Suppressor macrophage (primary cell): ENCODE data around the gene KRTAP5-9.
"Not testable (repeated sequence)": the region's sequence is repeated elsewhere in the genome, so short reads cannot be mapped to it uniquely, and the experiment has no call there.

Experiments
- DNase-seq, 4 experiments: peaks; one replicate each; pipeline ENCODE4 v3.0.0-alpha.2; 2020 to 2022

KRTAP5-9 gene

GRCh38 chr11:71563406-71563805 is 15.2 kb downstream of the KRTAP5-9 start:
- peak; percentile 75 to 89 (median 79) for DNase-seq

GRCh38 chr11:71564430-71564829 is 16.2 kb downstream of the KRTAP5-9 start:
- no peak for DNase-seq

DNA sequence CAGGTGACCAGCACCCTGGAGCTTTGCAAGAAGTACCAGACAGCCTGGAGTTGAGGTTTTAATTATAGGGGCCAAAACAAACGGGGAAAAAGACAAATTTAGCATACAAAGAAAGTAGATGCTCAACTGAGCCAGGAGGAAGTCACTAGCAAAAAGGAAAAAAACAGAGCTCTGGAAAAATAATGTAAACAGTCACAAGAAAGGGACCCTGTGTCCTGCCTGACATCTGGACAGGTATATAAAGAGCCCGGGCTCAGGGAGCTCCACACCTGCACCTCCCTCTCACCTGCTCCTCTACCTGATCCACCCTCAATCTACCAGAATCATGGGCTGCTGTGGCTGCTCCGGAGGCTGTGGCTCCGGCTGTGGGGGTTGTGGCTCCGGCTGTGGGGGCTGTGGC is 17.0 kb downstream of the KRTAP5-9 start, which contains the start of gene KRTAP5-10:
Gene KRTAP5-10, plus strand, starts transcription at position 301 of the 400 bp plus-strand sequence. Its CDS starts 25 bp downstream, at position 326.
- no peak for DNase-seq

GRCh38 chr11:71566081-71566620 is 17.9 kb downstream of the KRTAP5-9 start:
- DNase-seq, result no peak

DNA sequence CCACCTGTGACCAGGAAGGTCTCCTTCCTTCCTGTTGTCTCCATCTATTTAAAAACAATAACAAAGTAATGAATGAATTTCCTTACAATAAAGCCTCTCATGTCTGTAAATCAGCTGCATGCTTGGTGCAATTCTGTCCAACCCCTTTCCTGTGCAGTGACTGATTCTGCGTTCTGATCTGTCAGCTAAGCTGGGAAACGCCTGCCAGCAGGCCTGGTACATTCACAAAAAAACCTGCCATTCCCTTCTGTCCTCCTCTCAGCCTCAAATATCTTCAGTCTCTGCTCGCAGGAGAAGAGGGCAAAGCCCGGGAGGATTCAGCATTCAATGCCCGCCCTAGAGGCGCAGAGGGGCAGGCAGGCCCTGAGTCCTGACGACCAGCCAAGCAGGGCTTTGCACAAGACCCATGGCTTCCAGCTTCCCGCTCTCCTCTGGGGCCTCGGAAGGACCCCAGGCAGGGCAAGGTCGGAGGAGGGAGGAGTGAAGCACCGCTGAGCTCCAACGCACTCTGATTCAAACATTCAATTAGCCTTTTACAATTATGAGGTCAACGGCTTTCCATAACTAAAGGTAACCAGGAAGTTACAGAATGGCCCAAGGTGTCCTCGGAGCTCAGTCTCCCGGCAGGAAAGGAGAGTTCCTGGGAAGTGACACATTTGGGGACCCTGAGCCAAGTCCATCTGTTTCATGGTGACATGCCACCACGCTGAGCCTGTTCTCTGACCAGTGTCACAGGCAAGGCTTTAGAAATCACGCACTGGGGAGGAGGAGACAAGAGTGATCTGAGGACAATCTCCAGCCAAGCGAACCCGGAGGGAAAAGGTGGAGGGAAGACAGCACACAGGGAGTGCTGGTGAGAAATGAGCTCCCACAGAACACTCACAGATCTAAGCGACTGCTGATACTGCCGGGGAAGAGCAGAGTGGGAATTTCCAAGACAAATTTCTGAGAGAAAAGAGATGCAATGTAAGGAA is 18.7 kb downstream of the KRTAP5-9 start:
- not testable (repeated sequence) for DNase-seq

- not testable (repeated sequence) for DNase-seq
These were observed 19.4 kb downstream of the KRTAP5-9 start for GRCh38 chr11:71567633-71568032.

GRCh38 chr11:71568704-71569349 is 20.6 kb downstream of the KRTAP5-9 start:
- DNase-seq, result peak in 2 of 4 experiments; percentile 16 to 33

DNA sequence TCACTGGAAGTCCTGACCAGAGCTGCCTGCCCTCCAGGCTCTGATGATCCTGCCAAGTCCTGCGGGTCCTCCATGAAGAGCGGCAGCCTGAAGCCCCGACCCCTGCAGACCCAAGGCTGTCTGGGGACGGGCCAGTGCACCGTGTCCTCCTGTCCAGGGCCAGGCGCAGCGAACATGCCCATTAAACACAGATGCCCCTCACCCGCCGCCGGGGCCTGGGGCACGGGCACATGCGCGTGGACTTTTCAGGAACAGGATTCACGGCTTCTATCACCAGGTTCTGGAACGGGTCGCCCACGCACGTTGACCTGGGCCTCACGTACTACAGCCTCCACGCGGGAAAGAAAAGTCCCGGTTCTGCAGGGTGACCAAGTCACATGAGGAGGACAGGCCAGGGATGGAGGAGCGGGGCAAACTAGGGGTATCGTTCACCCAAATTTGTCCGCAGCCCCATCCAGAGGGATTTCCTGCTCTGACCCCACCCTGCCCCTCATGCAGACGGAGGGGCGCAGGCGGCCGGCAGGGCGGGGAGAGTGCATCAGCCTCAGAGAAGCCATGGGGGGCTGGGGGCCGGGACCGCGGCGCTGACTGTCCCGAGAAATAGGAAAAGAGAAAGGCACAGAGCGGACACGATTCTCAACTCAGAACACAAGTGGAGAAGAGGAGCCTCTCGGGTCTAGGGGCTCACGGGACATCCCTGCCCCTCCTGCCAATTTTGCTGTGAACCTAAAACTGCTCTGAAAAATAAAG is 23.1 kb downstream of the KRTAP5-9 start:
- not testable (repeated sequence) for DNase-seq

DNA sequence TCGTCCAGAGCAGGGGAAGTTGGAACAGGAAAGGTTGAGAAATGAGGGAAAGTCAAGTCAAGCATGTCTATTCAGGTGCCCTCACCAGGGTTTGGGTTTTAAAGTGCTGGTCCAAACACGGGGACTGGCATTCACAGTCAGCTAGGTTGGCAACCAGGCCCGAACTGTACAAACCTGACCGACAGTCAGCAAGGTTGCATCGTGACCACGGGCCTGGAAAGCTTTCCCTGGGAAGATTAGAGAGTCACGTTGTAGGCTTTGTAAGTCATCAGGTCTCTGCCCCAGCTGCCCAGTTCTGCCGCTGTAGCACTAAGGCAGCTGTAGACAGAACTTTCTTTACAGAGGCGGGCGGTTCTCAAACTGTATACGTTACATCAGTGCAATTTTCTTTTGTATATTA is 24.6 kb downstream of the KRTAP5-9 start:
- DNase-seq, result no peak

- DNase-seq, result no peak
These were observed 26.2 kb downstream of the KRTAP5-9 start for GRCh38 chr11:71574418-71574817.

- no peak for DNase-seq
These were observed 27.7 kb downstream of the KRTAP5-9 start for GRCh38 chr11:71575723-71576424.

DNA sequence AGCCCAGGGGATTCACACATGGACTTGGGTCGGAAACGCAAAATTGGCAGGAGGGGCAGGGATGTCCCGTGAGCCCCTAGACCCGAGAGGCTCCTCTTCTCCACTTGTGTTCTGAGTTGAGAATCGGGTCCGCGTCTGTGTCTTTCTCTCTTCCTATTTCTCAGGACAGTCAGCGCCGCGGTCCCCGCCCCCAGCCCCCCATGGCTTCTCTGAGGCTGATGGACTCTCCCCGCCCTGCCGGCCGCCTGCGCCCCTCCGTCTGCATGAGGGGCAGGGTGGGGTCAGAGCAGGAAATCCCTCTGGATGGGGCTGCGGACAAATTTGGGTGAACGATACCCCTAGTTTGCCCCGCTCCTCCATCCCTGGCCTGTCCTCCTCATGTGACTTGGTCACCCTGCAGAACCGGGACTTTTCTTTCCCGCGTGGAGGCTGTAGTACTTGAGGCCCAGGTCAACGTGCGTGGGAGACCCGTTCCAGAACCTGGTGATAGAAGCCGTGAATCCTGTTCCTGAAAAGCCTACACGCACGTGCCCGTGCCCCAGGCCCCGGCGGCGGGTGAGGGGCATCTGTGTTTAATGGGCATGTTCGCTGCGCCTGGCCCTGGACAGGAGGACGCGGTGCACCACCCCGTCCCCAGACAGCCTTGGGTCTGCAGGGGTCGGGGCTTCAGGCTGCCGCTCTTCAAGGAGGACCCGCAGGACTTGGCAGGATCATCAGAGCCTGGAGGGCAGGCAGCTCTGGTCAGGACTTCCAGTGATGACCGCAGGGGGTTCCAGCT is 28.7 kb downstream of the KRTAP5-9 start:
- DNase-seq, result not testable (repeated sequence)

DNA sequence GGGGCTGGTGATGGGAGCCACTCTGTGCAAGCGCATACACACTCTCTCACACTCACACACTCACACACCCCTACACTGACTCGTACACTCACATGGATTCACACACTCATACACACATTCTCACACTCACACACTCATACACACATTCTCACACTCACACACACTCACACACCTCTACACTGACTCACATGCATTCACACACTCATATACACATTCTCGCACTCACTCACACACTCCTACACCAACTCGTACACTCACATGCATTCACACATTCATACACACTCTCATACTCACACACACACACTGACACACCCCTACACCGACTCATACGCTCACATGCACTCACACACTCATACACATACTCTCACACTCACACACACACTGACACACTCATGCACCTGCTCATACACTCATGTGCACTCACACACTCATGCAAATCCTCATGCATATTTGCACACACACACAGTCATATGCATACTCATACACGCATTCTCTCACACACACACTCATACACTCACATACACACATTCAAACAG is 29.3 kb downstream of the KRTAP5-9 start:
- DNase-seq, result no peak

- not testable (repeated sequence) for DNase-seq
These were observed 31.3 kb downstream of the KRTAP5-9 start for GRCh38 chr11:71579513-71579912.

DNA sequence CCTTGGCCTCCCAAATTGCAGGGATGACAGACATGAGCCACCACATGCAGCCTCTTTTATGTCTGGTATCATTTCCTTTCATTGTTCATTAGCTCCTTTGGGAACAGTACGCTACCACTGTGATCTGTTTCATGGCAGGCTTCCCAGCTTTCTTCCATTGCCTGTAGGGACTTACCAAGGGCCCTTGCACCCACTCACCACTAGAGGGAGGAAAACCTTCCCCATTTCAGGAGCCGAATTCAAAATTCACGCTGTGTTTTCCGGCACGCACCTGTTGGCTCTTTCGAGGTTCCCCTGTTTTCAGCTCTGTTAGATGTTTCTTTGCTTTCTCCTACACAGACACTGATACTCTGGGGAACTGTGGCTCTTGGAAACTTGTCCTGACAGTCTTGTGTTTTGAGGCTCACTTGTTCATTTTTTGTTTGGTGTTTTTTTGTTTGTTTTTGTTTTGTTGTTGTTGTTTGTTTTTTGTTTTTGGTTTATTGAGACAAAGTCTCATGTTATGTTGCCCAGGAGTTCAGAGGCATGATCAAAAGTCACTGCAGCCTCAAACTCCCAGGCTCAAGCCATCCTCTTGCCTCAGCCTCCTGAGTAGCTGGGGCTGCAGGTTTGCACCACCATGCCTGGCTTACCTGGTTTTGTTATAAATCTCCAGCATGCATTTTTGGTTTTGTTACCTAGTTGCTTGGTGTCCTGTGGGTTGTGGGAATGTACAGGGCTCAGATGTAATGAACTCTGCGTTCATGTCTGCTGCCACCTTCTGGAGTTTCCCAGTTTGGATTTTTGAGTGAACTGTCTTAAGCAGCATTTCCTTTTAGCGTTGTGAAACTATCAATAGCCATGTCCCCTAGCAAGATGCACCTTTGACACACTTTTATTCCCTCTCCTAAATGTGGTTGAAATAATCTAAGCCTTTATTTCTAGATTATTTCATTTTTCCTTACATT is 32.1 kb downstream of the KRTAP5-9 start:
- peak; percentile 27 to 68 (median 52) for DNase-seq

DNA sequence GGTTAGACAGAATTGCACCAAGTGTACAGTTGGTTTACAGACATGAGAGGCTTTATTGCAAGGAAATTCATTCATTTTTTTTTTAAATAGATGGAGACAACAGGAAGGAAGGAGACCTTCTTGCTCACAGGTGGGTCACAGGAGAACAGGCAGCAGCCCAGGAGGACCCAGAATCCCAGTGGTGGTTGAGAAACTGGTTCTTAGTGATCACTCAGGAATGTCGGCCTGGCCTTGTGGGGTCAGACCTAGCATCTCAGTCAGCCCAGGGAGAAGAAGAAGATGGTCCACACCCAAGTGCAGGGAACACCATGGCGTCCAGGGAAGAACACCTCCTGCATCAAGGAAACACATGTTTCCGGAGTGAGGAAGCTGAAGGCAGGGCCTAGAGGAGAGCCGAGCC is 33.6 kb downstream of the KRTAP5-9 start:
- no peak for DNase-seq

DNA sequence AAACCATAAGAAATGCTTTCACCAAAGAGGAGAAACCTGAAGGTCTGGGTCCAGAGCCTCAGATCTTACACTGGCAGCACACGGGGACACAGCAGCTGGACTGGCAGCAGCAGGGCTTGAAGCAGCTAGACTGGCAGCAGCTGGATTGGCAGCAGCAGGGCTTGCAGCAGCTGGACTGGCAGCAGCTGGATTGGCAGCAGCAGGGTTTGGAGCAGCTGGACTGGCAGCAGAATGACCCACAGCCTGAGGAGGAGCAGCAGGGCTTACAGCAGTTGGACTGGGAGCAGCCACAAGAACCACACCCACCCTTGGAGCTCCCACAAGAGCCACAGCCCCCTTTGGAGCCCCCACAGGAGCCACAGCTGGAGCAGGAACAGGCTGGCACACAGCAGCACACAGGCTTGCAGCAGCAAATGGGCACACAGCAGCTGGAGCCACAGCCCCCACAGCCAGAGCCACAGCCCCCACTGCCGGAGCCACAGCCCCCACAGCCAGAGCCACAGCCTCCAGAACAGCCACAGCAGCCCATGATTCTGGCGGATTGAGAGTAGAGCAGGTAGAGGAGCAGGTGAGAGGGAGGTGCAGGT is 34.2 kb downstream of the KRTAP5-9 start, which contains the start of gene KRTAP5-11:
Gene KRTAP5-11, minus strand, starts transcription at position 567 of the 587 bp plus-strand sequence. Its CDS starts 38 bp downstream, at position 529.
- no peak for DNase-seq

GRCh38 chr11:71582969-71583368 is 34.7 kb downstream of the KRTAP5-9 start:
- peak in 3 of 4 experiments; percentile 40 to 60 (median 40) for DNase-seq

- not testable (repeated sequence) for DNase-seq
These were observed 37.5 kb downstream of the KRTAP5-9 start for GRCh38 chr11:71585673-71586072.
